Measurements from ENCODE around the gene PRPF4. TPM values are rescaled to one million over a fixed set of nuclear protein-coding genes. Genes with fewer than 3 reads are reported as not detected.

PRPF4 gene
- total RNA-seq, 4 donors from 2014 or later: 5.0 to 13.7 (median 9.6) TPM

GRCh38 chr9:113258282-113258681 is 17.2 kb upstream of the PRPF4 start:
- no peaks in the 10 kb centered on the region for H3K4me1 ChIP-seq
- H3K4me3 ChIP-seq: no peak overlapping the region
- in situ Hi-C loops (cut with MboI; ENCODE audit: low pct_ligation_motif_present in 1 of 4, low pct_unique_long_range_greater_than_20kb in 1 of 4, low sequenced_read_pairs in 3 of 4): no loop called here
- H3K27ac ChIP-seq: no peak overlapping the region
- TF ChIP-seq POLR2A (IDR thresholded peaks at IDR 0.05): no peak
- no peak for TF ChIP-seq EP300 (IDR thresholded peaks at IDR 0.05; ENCODE audit: low read depth)
- no peak for TF ChIP-seq POLR2AphosphoS5 (IDR thresholded peaks at IDR 0.05)
- TF ChIP-seq, protein P1, sequence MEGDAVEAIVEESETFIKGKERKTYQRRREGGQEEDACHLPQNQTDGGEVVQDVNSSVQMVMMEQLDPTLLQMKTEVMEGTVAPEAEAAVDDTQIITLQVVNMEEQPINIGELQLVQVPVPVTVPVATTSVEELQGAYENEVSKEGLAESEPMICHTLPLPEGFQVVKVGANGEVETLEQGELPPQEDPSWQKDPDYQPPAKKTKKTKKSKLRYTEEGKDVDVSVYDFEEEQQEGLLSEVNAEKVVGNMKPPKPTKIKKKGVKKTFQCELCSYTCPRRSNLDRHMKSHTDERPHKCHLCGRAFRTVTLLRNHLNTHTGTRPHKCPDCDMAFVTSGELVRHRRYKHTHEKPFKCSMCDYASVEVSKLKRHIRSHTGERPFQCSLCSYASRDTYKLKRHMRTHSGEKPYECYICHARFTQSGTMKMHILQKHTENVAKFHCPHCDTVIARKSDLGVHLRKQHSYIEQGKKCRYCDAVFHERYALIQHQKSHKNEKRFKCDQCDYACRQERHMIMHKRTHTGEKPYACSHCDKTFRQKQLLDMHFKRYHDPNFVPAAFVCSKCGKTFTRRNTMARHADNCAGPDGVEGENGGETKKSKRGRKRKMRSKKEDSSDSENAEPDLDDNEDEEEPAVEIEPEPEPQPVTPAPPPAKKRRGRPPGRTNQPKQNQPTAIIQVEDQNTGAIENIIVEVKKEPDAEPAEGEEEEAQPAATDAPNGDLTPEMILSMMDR (IDR thresholded peaks at IDR 0.05): no peak
- no peaks in the 10 kb centered on the region for H3K27me3 ChIP-seq
- intact Hi-C loops (cut with DNase I; ENCODE audit: low total_unique reads): no loop called here
- WGBS, 2 donors (ENCODE audit: low coverage in 1 of 2): 38 to 59% methylated on average over 1 of the region's 1 CpG
- peaks cover 0 to 17% (median 6%) of the 10 kb centered on the region in 4 donors for H3K36me3 ChIP-seq
- DNase-seq: no peak
- no peaks in the 10 kb centered on the region for H3K9me3 ChIP-seq

DNA sequence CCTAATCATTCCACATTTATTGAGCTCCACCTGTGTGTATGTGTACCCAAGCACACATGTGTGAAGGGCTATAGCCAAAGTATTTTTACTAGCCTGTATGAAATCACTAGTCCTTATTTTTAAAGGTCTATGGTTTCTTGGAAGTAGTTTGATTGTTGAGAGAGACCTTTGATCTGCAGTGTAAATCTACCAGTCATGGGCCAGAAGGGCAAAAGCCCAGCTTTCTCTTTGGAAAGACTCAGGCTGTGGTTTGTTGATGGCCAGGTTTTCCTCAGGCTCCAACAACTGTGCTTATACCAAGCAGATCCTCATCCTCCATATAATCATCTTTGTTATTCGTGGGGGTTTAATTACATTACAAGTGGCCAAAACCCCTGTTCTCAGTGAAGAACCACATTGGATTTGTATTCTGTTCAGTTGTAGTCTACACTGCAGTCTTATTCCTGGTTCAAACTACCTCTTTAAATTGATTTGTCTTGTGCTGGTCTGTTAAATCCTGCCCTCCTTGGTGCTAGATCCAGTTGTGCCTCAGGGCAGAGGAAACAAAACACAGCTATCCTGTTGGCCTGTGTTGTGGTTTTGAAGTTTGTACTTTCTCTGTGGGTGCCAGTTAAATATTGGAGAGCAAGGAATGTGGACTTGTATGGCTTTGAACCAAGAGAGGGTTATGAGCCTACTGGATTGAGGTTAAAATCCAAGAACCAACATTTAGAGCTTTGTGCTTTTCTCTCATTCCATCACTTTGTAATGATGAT is 13.4 kb upstream of the PRPF4 start:
- no peak for TF ChIP-seq EP300 (IDR thresholded peaks at IDR 0.05; ENCODE audit: low read depth)
- TF ChIP-seq POLR2AphosphoS5 (IDR thresholded peaks at IDR 0.05): no peak
- TF ChIP-seq POLR2A (IDR thresholded peaks at IDR 0.05): no peak
- H3K4me3 ChIP-seq: no peak overlapping the region
- in situ Hi-C loops (cut with MboI; ENCODE audit: low pct_ligation_motif_present in 1 of 4, low pct_unique_long_range_greater_than_20kb in 1 of 4, low sequenced_read_pairs in 3 of 4): no loop called here
- no peaks in the 10 kb centered on the region for H3K4me1 ChIP-seq
- H3K27me3 ChIP-seq: no peaks in the 10 kb centered on the region
- H3K27ac ChIP-seq: peak overlapping the region in 1 of 4 donors; percentile 14
- H3K9me3 ChIP-seq: no peaks in the 10 kb centered on the region
- peaks cover 0 to 19% (median 8%) of the 10 kb centered on the region in 4 donors for H3K36me3 ChIP-seq
- DNase-seq: no peak
- WGBS, 2 donors (ENCODE audit: low coverage in 1 of 2): 85% methylated on average over 1 of the region's 1 CpG; no CpG with 5 or more reads in 1 of the 2 donors
- intact Hi-C loops (cut with DNase I; ENCODE audit: low total_unique reads): no loop called here

- no peaks in the 10 kb centered on the region for H3K9me3 ChIP-seq
- H3K27me3 ChIP-seq: no peaks in the 10 kb centered on the region
- H3K27ac ChIP-seq: no peak overlapping the region
- no peak for DNase-seq
- intact Hi-C loops (cut with DNase I; ENCODE audit: low total_unique reads): no loop called here
- H3K4me3 ChIP-seq: no peak overlapping the region
- in situ Hi-C loops (cut with MboI; ENCODE audit: low pct_ligation_motif_present in 1 of 4, low pct_unique_long_range_greater_than_20kb in 1 of 4, low sequenced_read_pairs in 3 of 4): no loop called here
- TF ChIP-seq, protein P1 (IDR thresholded peaks at IDR 0.05): no peak
- TF ChIP-seq EP300 (IDR thresholded peaks at IDR 0.05; ENCODE audit: low read depth) (no peak), POLR2A (IDR thresholded peaks at IDR 0.05) (no peak)
- H3K36me3 ChIP-seq: peaks cover 0 to 14% (median 5%) of the 10 kb centered on the region in 4 donors
- WGBS, 2 donors (ENCODE audit: low coverage in 1 of 2): 41 to 77% methylated on average over 3 of the region's 3 CpGs
- H3K4me1 ChIP-seq: peaks cover 0 to 26% (median 6%) of the 10 kb centered on the region in 4 donors
Measured at GRCh38 chr9:113266174-113266573, 9.3 kb upstream of the PRPF4 start.

DNA sequence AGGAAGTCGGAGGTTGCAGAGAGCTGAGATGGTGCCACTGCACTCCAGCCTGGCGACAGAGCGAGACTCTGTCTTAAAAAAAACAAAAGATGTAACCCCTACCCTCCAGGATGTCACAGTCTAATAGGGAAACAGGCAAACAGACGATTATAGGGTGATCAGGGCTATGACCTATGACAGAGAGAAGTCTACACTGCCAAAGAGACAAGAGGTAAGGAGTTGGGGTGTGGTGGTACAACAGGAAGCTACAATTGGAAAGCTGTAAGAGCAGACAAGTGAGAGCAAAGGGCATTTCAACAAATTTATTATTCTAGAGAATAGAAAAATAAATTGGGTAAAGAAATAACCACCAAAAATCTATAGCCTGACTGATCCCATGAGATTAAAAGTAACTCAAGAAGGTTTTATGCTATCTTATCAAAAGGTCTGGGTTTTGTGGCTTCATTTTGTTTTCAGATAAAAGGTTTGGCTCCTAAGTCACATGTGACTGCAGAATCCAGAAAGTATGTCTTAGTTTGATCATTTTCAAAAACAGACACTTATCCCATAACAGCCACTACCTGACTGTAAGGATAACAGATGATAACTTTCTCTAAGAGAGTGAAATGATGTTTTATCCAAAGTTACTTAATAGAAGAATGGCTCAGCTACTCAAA is 7.4 kb upstream of the PRPF4 start:
- intact Hi-C loops (cut with DNase I; ENCODE audit: low total_unique reads): no loop called here
- H3K27me3 ChIP-seq: no peaks in the 10 kb centered on the region
- H3K4me3 ChIP-seq: no peak overlapping the region
- H3K4me1 ChIP-seq: peaks cover 0 to 26% (median 6%) of the 10 kb centered on the region in 4 donors
- TF ChIP-seq POLR2A (IDR thresholded peaks at IDR 0.05): no peak
- TF ChIP-seq, protein P1 (IDR thresholded peaks at IDR 0.05): no peak
- no peak for TF ChIP-seq POLR2AphosphoS5 (IDR thresholded peaks at IDR 0.05)
- no peak for TF ChIP-seq EP300 (IDR thresholded peaks at IDR 0.05; ENCODE audit: low read depth)
- DNase-seq: no peak
- H3K27ac ChIP-seq: peak overlapping the region in 3 of 4 donors; percentile 8 to 41 (median 9)
- peaks cover 0 to 32% (median 14%) of the 10 kb centered on the region in 4 donors for H3K36me3 ChIP-seq
- H3K9me3 ChIP-seq: no peaks in the 10 kb centered on the region
- WGBS, 2 donors (ENCODE audit: low coverage in 1 of 2): 85 to 86% methylated on average over 4 of the region's 4 CpGs
- in situ Hi-C loops (cut with MboI; ENCODE audit: low pct_ligation_motif_present in 1 of 4, low pct_unique_long_range_greater_than_20kb in 1 of 4, low sequenced_read_pairs in 3 of 4): no loop called here
